ENCODE data around the gene RALGAPA2. TPM values are rescaled to one million over a fixed set of nuclear protein-coding genes. Genes with fewer than 3 reads are reported as not detected.

Gene RALGAPA2
- total and polyA plus RNA-seq, 2 donors (not counting 3 experiments of a cell fraction or from before 2014, with no cell fraction given): 10.0 to 46.8 TPM

- CTCF ChIA-PET: no interaction called here
- Histone ChIP-seq H2AFZ (ENCODE audit: low read depth, low read length) (no peak overlapping the region), H3K27me3 (ENCODE audit: control insufficient read depth in 2 of 2, insufficient read depth in 2 of 2, low read length in 2 of 2) (no peaks in the 10 kb centered on the region), H3K9me3 (replicated peaks; ENCODE audit: control insufficient read depth, insufficient read depth, low read length) (no peaks in the 10 kb centered on the region), H3K36me3 (ENCODE audit: control insufficient read depth in 2 of 2, extremely low read depth in 1 of 2, insufficient read depth in 2 of 2, low read length in 2 of 2) (no peaks in the 10 kb centered on the region), H3K9ac (replicated peaks; ENCODE audit: extremely low read depth, insufficient read depth, low read length) (no peak overlapping the region), H3K27ac (ENCODE audit: insufficient read depth, low read depth, low read length) (no peak overlapping the region), H3K4me2 (ENCODE audit: insufficient read depth, low read length) (no peak overlapping the region), H3K4me1 (ENCODE audit: control insufficient read depth, extremely low read depth, insufficient read depth, low read length) (peaks cover 4% of the 10 kb centered on the region), H4K20me1 (replicated peaks; ENCODE audit: control insufficient read depth, extremely low read depth, insufficient read depth, low read length) (no peaks in the 10 kb centered on the region), H3K79me2 (ENCODE audit: control insufficient read depth, insufficient read depth, low read length) (no peaks in the 10 kb centered on the region), H3K4me3 (replicated peaks in 1 of 3; ENCODE audit: insufficient read depth in 1 of 3, low read depth in 1 of 3, low read length in 3 of 3) (no peak overlapping the region), H3K9me1 (replicated peaks; ENCODE audit: control insufficient read depth, extremely low read depth, insufficient read depth, low read length) (no peaks in the 10 kb centered on the region)
- POLR2A ChIA-PET: no interaction called here
- TF ChIP-seq FOS (IDR thresholded peaks at IDR 0.05; ENCODE audit: borderline replicate concordance, insufficient read depth, low read length): no peak
- no peak for TF ChIP-seq POLR2A (IDR thresholded peaks at IDR 0.05; ENCODE audit: low read depth, low read length)
- no peak for TF ChIP-seq CTCF (IDR thresholded peaks at IDR 0.05; ENCODE audit: extremely low read depth in 1 of 2, insufficient read depth in 1 of 2, low read depth in 1 of 2, low read length in 2 of 2)
- no peak for TF ChIP-seq JUN (IDR thresholded peaks at IDR 0.05; ENCODE audit: borderline replicate concordance, insufficient read depth, insufficient read length, low read depth)
- TF ChIP-seq MAX (IDR thresholded peaks at IDR 0.05; ENCODE audit: insufficient read depth, insufficient read length): no peak
- no peak for TF ChIP-seq POLR2AphosphoS5 (IDR thresholded peaks at IDR 0.05; ENCODE audit: insufficient read depth, low read depth, low read length)
- TF ChIP-seq EZH2 (IDR thresholded peaks at IDR 0.05; ENCODE audit: borderline replicate concordance, low read depth, low read length, severe bottlenecking): no peak
- no peak for TF ChIP-seq GATA2 (IDR thresholded peaks at IDR 0.05; ENCODE audit: insufficient read depth, insufficient read length, low read depth, low read length)
- no peak for TF ChIP-seq MYC (IDR thresholded peaks at IDR 0.05; ENCODE audit: low read depth, low read length)
- FAIRE-seq (no peak), DNase-seq (ENCODE audit: low read depth, low spot score) (peak; percentile 24)
- intact Hi-C loops (cut with micrococcal nuclease) (no loop called here), dilution Hi-C loops (cut with MboI; ENCODE audit: extremely low pct_ligation_motif_present, low sequenced_read_pairs) (no loop called here)
- no TSS peak for BruUV-seq (replicated peaks)
These were observed 265.2 kb downstream of the RALGAPA2 start for GRCh38 chr20:20447196-20447595.

Measured in endothelial cell of umbilical vein (primary cell).